Mucosa of descending colon (tissue), 3 donors: Measurements from ENCODE around the gene PIGB. TPM values are rescaled to one million over a fixed set of nuclear protein-coding genes. Genes with fewer than 3 reads are reported as not detected.

Experiments used
- ATAC-seq: fragments of 200-7000 bp; cut with Tn5 transposase; one replicate; pipeline ENCODE4 v1.9.1; 2020; ENCODE audit warnings: mild to moderate bottlenecking, moderate library complexity
- DNase-seq, 3 donors: peaks; one replicate each; pipeline ENCODE4 v3.0.0-alpha.2; 2020
- H3K36me3 ChIP-seq: fragments of 200-600 bp; one replicate; pipeline ENCODE4 v1.8.0; 2021; ENCODE audit warnings: low read depth, mild to moderate bottlenecking
- H3K4me1 ChIP-seq: fragments of 200-600 bp; one replicate; pipeline ENCODE4 v1.8.0; 2021; ENCODE audit warnings: low read depth, mild to moderate bottlenecking
- H3K4me3 ChIP-seq: fragments of 200-600 bp; one replicate; pipeline ENCODE4 v1.8.0; 2021; ENCODE audit warnings: mild to moderate bottlenecking
- H3K9me3 ChIP-seq: fragments of 200-600 bp; one replicate; pipeline ENCODE4 v1.8.0; 2021; ENCODE audit warnings: mild to moderate bottlenecking
- CTCF ChIP-seq: fragments of 200-600 bp; IDR thresholded peaks from one replicate; pipeline ENCODE4 v1.8.0; 2022; ENCODE audit warnings: antibody characterized with exemption, mild to moderate bottlenecking
- intact Hi-C, 2 donors: fragments of 100-400 bp; cut with DNase I in 1 of 2; cut with micrococcal nuclease in 1 of 2; formaldehyde crosslinking; loops; one replicate each; pipeline versions ENCODE4 v1.11.0 to v1.11.1; 2022; cut with DNase I, micrococcal nuclease
- total RNA-seq, 3 donors: library from RNA; stranded (reverse); fragmentation: NEBNext Ultra II Directional in 2 of 3; extraction: Animal tissue kit (Norgen Biotek cat#: 25700) in 2 of 3; gene quantifications; one replicate each; pipeline versions ENCODE4 v1.2.1 to v1.2.4, GENCODE V29; 2021 to 2023
- donor health status: DM: no; HTN: no; CAD: no; lungs with moderate emphysema.
- donor health status: DM: no; HTN: no; CAD: no.
- donor health status: DM: no; HTN: yes; CAD: no.

The PIGB gene
- total RNA-seq, 3 donors from 2014 or later: 12.8 to 17.9 (median 17.1) TPM

GRCh38 chr15:55343168-55343567 lies 24.1 kb downstream of the PIGB start:
- Histone ChIP-seq H3K4me1 (no peaks in the 10 kb centered on the region), H3K4me3 (no peak overlapping the region), H3K9me3 (no peaks in the 10 kb centered on the region), H3K36me3 (no peaks in the 10 kb centered on the region)
- DNase-seq (no peak), ATAC-seq (no peak)
- TF ChIP-seq CTCF: no peak
- intact Hi-C loops: no loop called here

- ATAC-seq (no peak), DNase-seq (no peak)
- Histone ChIP-seq H3K4me3 (no peak overlapping the region), H3K9me3 (no peaks in the 10 kb centered on the region), H3K4me1 (no peaks in the 10 kb centered on the region), H3K36me3 (no peaks in the 10 kb centered on the region)
- intact Hi-C loops: no loop called here
- no peak for TF ChIP-seq CTCF
Measured at GRCh38 chr15:55344206-55344605, 25.2 kb downstream of the PIGB start.

GRCh38 chr15:55348281-55348778 lies 29.3 kb downstream of the PIGB start:
- no peaks in the 10 kb centered on the region for H3K36me3 ChIP-seq
- no peaks in the 10 kb centered on the region for H3K9me3 ChIP-seq
- no peak for DNase-seq
- no peak overlapping the region for H3K4me3 ChIP-seq
- no peak for ATAC-seq
- no peaks in the 10 kb centered on the region for H3K4me1 ChIP-seq
- intact Hi-C loops: no loop called here
- no peak for TF ChIP-seq CTCF

- ATAC-seq: no peak
- no peak for TF ChIP-seq CTCF
- H3K4me3 ChIP-seq: no peak overlapping the region
- no peaks in the 10 kb centered on the region for H3K4me1 ChIP-seq
- H3K9me3 ChIP-seq: no peaks in the 10 kb centered on the region
- no peaks in the 10 kb centered on the region for H3K36me3 ChIP-seq
- DNase-seq: no peak
- intact Hi-C loops: no loop called here
Measured at GRCh38 chr15:55349282-55349681, 30.3 kb downstream of the PIGB start.

- TF ChIP-seq CTCF: no peak
- ATAC-seq (no peak), DNase-seq (no peak)
- intact Hi-C loops: no loop called here
- no peaks in the 10 kb centered on the region for H3K4me1 ChIP-seq
- H3K9me3 ChIP-seq: no peaks in the 10 kb centered on the region
- no peak overlapping the region for H3K4me3 ChIP-seq
- no peaks in the 10 kb centered on the region for H3K36me3 ChIP-seq
Measured at GRCh38 chr15:55353025-55353424, 34.0 kb downstream of the PIGB start.

- intact Hi-C loops: no loop called here
- DNase-seq (no peak), ATAC-seq (no peak)
- H3K9me3 ChIP-seq: no peaks in the 10 kb centered on the region
- H3K4me1 ChIP-seq: no peaks in the 10 kb centered on the region
- no peak overlapping the region for H3K4me3 ChIP-seq
- H3K36me3 ChIP-seq: no peaks in the 10 kb centered on the region
- no peak for TF ChIP-seq CTCF
Measured at GRCh38 chr15:55356985-55357585, 38.1 kb downstream of the PIGB start.
